ENCODE results near the gene TBXAS1.

- TF ChIP-seq, protein P1, sequence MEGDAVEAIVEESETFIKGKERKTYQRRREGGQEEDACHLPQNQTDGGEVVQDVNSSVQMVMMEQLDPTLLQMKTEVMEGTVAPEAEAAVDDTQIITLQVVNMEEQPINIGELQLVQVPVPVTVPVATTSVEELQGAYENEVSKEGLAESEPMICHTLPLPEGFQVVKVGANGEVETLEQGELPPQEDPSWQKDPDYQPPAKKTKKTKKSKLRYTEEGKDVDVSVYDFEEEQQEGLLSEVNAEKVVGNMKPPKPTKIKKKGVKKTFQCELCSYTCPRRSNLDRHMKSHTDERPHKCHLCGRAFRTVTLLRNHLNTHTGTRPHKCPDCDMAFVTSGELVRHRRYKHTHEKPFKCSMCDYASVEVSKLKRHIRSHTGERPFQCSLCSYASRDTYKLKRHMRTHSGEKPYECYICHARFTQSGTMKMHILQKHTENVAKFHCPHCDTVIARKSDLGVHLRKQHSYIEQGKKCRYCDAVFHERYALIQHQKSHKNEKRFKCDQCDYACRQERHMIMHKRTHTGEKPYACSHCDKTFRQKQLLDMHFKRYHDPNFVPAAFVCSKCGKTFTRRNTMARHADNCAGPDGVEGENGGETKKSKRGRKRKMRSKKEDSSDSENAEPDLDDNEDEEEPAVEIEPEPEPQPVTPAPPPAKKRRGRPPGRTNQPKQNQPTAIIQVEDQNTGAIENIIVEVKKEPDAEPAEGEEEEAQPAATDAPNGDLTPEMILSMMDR (IDR thresholded peaks at IDR 0.05; ENCODE audit: insufficient read depth, low read length, poor library complexity, severe bottlenecking) = no peak
- TF ChIP-seq EZH2phosphoT487 (conservative IDR thresholded peaks at IDR 0.05; ENCODE audit: low read length) = no peak
Measured at GRCh38 chr7:139784648-139785047, 44.4 kb upstream of the TBXAS1 start.
